ENCODE measurements around the gene ADAM22.

ADAM22 gene

GRCh38 chr7:88040694-88041093 is 106.6 kb downstream of the ADAM22 start:
- no peak for DNase-seq (ENCODE audit: low spot score)

- DNase-seq (ENCODE audit: low spot score): no peak
Observed at GRCh38 chr7:88041583-88041982, 107.5 kb downstream of the ADAM22 start.

GRCh38 chr7:88042157-88042556 is 108.1 kb downstream of the ADAM22 start:
- no peak for DNase-seq (ENCODE audit: low spot score)

GRCh38 chr7:88042803-88043202 is 108.8 kb downstream of the ADAM22 start:
- DNase-seq (ENCODE audit: low spot score): no peak

- DNase-seq (ENCODE audit: low spot score): no peak
Observed at GRCh38 chr7:88044069-88044468, 110.0 kb downstream of the ADAM22 start.

GRCh38 chr7:88046839-88047573 is 113.0 kb downstream of the ADAM22 start:
- DNase-seq (ENCODE audit: low spot score): peak; percentile 42

GRCh38 chr7:88057655-88058054 is 123.6 kb downstream of the ADAM22 start:
- DNase-seq (ENCODE audit: low spot score): peak; percentile 38

- no peak for DNase-seq (ENCODE audit: low spot score)
Observed at GRCh38 chr7:88062238-88062637, 128.2 kb downstream of the ADAM22 start.

GRCh38 chr7:88069093-88069492 is 135.0 kb downstream of the ADAM22 start:
- no peak for DNase-seq (ENCODE audit: low spot score)

GRCh38 chr7:88071994-88072714 is 138.1 kb downstream of the ADAM22 start:
- no peak for DNase-seq (ENCODE audit: low spot score)

GRCh38 chr7:88072715-88073055 is 138.6 kb downstream of the ADAM22 start:
- no peak for DNase-seq (ENCODE audit: low spot score)

GRCh38 chr7:88073626-88074025 is 139.6 kb downstream of the ADAM22 start:
- peak; percentile 42 for DNase-seq (ENCODE audit: low spot score)

GRCh38 chr7:88075216-88075615 is 141.2 kb downstream of the ADAM22 start:
- peak; percentile 64 for DNase-seq (ENCODE audit: low spot score)

GRCh38 chr7:88083883-88084282 is 149.8 kb downstream of the ADAM22 start:
- DNase-seq (ENCODE audit: low spot score): no peak

- DNase-seq (ENCODE audit: low spot score): peak; percentile 87
Observed at GRCh38 chr7:88089561-88089960, 155.5 kb downstream of the ADAM22 start.

- no peak for DNase-seq (ENCODE audit: low spot score)
Observed at GRCh38 chr7:88090240-88090639, 156.2 kb downstream of the ADAM22 start.

GRCh38 chr7:88090671-88091070 is 156.6 kb downstream of the ADAM22 start:
- no peak for DNase-seq (ENCODE audit: low spot score)

GRCh38 chr7:88091988-88092675 is 158.1 kb downstream of the ADAM22 start:
- DNase-seq (ENCODE audit: low spot score): no peak

- peak; percentile 90 for DNase-seq (ENCODE audit: low spot score)
Observed at GRCh38 chr7:88092676-88092999, 158.6 kb downstream of the ADAM22 start.

- no peak for DNase-seq (ENCODE audit: low spot score)
Observed at GRCh38 chr7:88101769-88102168, 167.7 kb downstream of the ADAM22 start.

GRCh38 chr7:88102675-88103074 is 168.6 kb downstream of the ADAM22 start:
- no peak for DNase-seq (ENCODE audit: low spot score)

- no peak for DNase-seq (ENCODE audit: low spot score)
Observed at GRCh38 chr7:88104732-88105131, 170.7 kb downstream of the ADAM22 start.

- DNase-seq (ENCODE audit: low spot score): no peak
Observed at GRCh38 chr7:88105231-88105630, 171.2 kb downstream of the ADAM22 start.
